ENCODE results near the gene MMP10. TPM values are rescaled to one million over a fixed set of nuclear protein-coding genes. Genes with fewer than 3 reads are reported as not detected.

MMP10 gene
- total and polyA plus RNA-seq, 2 of the 8 experiments (the other 6 are each of a cell fraction or from before 2014, with no cell fraction given) = 0.03 to 0.17 TPM

DNA sequence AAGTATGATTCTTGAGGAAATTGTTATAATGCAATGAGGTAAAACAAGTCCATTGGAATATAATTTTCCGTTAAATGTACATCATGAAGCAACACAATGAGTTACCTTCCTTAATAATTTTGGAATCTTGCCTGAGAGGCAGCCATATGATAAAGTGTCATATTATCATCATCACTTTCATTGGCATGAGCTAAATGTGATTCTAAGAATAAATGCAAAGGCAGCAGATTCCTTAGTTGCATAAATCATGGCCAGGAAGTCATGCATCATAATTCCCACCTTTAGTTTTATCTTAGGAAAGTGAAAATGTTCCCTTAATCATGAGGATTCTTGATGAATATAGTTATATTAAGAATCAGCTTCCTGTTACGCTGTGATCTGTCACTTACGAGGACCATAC is 31.8 kb upstream of the MMP10 start:
- Histone ChIP-seq H3K14ac (ENCODE audit: insufficient read length) (no peak overlapping the region), H2AFZ (ENCODE audit: low read length) (no peak overlapping the region), H3K36me3 (ENCODE audit: control insufficient read depth in 2 of 4, insufficient read depth in 4 of 4, low read length in 3 of 4) (no peaks in the 10 kb centered on the region), H2BK15ac (ENCODE audit: low read length) (no peak overlapping the region), H2BK20ac (ENCODE audit: low read length) (no peak overlapping the region), H4K8ac (ENCODE audit: extremely low read depth, insufficient read depth, low read length) (no peak overlapping the region), H3K23ac (ENCODE audit: insufficient read length) (no peak overlapping the region), H3K4ac (replicated peaks; ENCODE audit: insufficient read length, low read depth, low read length) (no peak overlapping the region), H3K4me1 (replicated peaks in 1 of 4; ENCODE audit: control insufficient read depth in 3 of 4, insufficient read depth in 4 of 4, low read length in 3 of 4) (no peaks in the 10 kb centered on the region), H3K79me2 (ENCODE audit: control insufficient read depth in 1 of 2, insufficient read depth in 2 of 2, low read length in 2 of 2) (no peaks in the 10 kb centered on the region), H3K56ac (replicated peaks; ENCODE audit: insufficient read length, low read depth, low read length) (no peak overlapping the region), H3K4me2 (ENCODE audit: insufficient read depth in 1 of 2, low read depth in 2 of 2, low read length in 2 of 2) (no peak overlapping the region), H2BK120ac (replicated peaks; ENCODE audit: low read depth, low read length) (no peak overlapping the region), H3K23me2 (ENCODE audit: low read depth, low read length) (peaks cover 2% of the 10 kb centered on the region; the same call in 1 of the 2 replicates), H4K91ac (replicated peaks; ENCODE audit: insufficient read length, low read length) (no peak overlapping the region), H2AK5ac (ENCODE audit: low read depth, low read length) (no peak overlapping the region), H4K5ac (ENCODE audit: insufficient read length, low read depth, low read length) (no peak overlapping the region), H3K27ac (ENCODE audit: low read depth, low read length) (no peak overlapping the region), H2BK5ac (ENCODE audit: low read depth, low read length) (no peak overlapping the region), H3K9ac (replicated peaks in 1 of 4; ENCODE audit: extremely low read depth in 1 of 4, low read depth in 3 of 4, low read length in 3 of 4) (no peak overlapping the region), H3K4me3 (ENCODE audit: extremely low read depth in 1 of 4, insufficient read depth in 2 of 4, low read depth in 3 of 4, low read length in 4 of 4) (no peak overlapping the region), H3K18ac (ENCODE audit: extremely low read depth, low read length) (no peak overlapping the region), H4K20me1 (replicated peaks in 1 of 2; ENCODE audit: control insufficient read depth in 1 of 2, insufficient read depth in 2 of 2, low read length in 2 of 2) (no peaks in the 10 kb centered on the region), H3K79me1 (ENCODE audit: low read depth, low read length) (no peaks in the 10 kb centered on the region), H3K27me3 (replicated peaks in 1 of 4; ENCODE audit: control insufficient read depth in 3 of 4, extremely low read depth in 1 of 4, insufficient read depth in 3 of 4, low read length in 3 of 4) (no peaks in the 10 kb centered on the region), H3K9me3 (ENCODE audit: insufficient read depth in 2 of 2, low read depth in 1 of 2, low read length in 1 of 2) (no peaks in the 10 kb centered on the region), H2BK12ac (ENCODE audit: low read depth, low read length) (no peak overlapping the region)
- WGBS, 2 experiments (ENCODE audit: extremely low coverage in 1 of 2, insufficient coverage in 1 of 2, insufficient read length in 1 of 2, insufficient replicate concordance in 2 of 2, low coverage in 1 of 2, low lambda C conversion rate in 2 of 2, missing lambda C conversion rate in 1 of 2) = 96% methylated on average over 3 of the region's 3 CpGs; no CpG with 5 or more reads in 1 of the 2 experiments
- POLR2A ChIA-PET (ENCODE audit: partially characterized antibody) = no interaction called here
- CTCF ChIA-PET (ENCODE audit: partially characterized antibody) = interaction anchor here (0.9 to 2.5 kb wide), 6 partner anchors 10 to 224 kb away, joined by 3 to 6 read pairs (median 4); no protein-coding TSS in a partner anchor
- DNase-seq (ENCODE audit: low read depth in 1 of 2, low spot score in 2 of 2) = no peak
- no peak for FAIRE-seq
- TF ChIP-seq TEAD4 (IDR thresholded peaks at IDR 0.05; ENCODE audit: low read depth, low read length) (no peak), SP1 (IDR thresholded peaks at IDR 0.05; ENCODE audit: low read depth, low read length) (no peak), MAFK (IDR thresholded peaks at IDR 0.05; ENCODE audit: low read depth, low read length) (no peak), SIX5 (IDR thresholded peaks at IDR 0.05; ENCODE audit: low read depth, low read length) (no peak), NRF1 (IDR thresholded peaks at IDR 0.05; ENCODE audit: low read depth, low read length) (no peak), CREB1 (IDR thresholded peaks at IDR 0.05) (no peak), EP300 (IDR thresholded peaks at IDR 0.05; ENCODE audit: borderline replicate concordance in 1 of 2, low read depth in 2 of 2, low read length in 2 of 2) (no peak), KDM4A (IDR thresholded peaks at IDR 0.05; ENCODE audit: low read depth, low read length, severe bottlenecking) (no peak), SP4 (IDR thresholded peaks at IDR 0.05; ENCODE audit: low read length) (no peak), BACH1 (IDR thresholded peaks at IDR 0.05; ENCODE audit: low read length) (no peak), RFX5 (IDR thresholded peaks at IDR 0.05; ENCODE audit: borderline replicate concordance, low read depth, low read length) (no peak), SRF (IDR thresholded peaks at IDR 0.05; ENCODE audit: low read depth, low read length) (no peak)
- TF ChIP-seq, protein P1, sequence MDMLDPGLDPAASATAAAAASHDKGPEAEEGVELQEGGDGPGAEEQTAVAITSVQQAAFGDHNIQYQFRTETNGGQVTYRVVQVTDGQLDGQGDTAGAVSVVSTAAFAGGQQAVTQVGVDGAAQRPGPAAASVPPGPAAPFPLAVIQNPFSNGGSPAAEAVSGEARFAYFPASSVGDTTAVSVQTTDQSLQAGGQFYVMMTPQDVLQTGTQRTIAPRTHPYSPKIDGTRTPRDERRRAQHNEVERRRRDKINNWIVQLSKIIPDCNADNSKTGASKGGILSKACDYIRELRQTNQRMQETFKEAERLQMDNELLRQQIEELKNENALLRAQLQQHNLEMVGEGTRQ (IDR thresholded peaks at IDR 0.05; ENCODE audit: low read length) = no peak
- TF ChIP-seq, protein P2, sequence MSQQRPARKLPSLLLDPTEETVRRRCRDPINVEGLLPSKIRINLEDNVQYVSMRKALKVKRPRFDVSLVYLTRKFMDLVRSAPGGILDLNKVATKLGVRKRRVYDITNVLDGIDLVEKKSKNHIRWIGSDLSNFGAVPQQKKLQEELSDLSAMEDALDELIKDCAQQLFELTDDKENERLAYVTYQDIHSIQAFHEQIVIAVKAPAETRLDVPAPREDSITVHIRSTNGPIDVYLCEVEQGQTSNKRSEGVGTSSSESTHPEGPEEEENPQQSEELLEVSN (IDR thresholded peaks at IDR 0.05) = no peak
